Panc1 (cell line): ENCODE data around the gene AUP1. TPM values are rescaled to one million over a fixed set of nuclear protein-coding genes. Genes with fewer than 3 reads are reported as not detected.
A peak's percentile ranks its signal among the peaks of the same experiment; 100 is the strongest.

Experiments used
- ATAC-seq: fragments of 200-7000 bp; cut with Tn5 transposase; 2 replicates; pipeline ENCODE4 v1.9.1; 2020; ENCODE audit warnings: mild to moderate bottlenecking, moderate library complexity
- BruUV-seq: library from RNA; stranded (reverse); fragments of 400-500 nt; replicated peaks from 2 replicates; lab custom pipeline; 2021; lab: Mats Ljungman, UMichigan
- CTCF ChIA-PET: fragments of 300-600 bp; sonication (Branson Sonifier 250); formaldehyde crosslinking; loops from one replicate; lab custom pipeline; 2022; ENCODE audit warnings: antibody characterized with exemption; lab: Charles Lee
- POLR2A ChIA-PET: fragments of 300-600 bp; sonication (Branson Sonifier 250); formaldehyde crosslinking; loops from one replicate; lab custom pipeline; 2022; ENCODE audit warnings: antibody characterized with exemption; lab: Charles Lee
- DNase-seq: peaks from one replicate; pipeline ENCODE4 v3.0.0-alpha.2; 2010; ENCODE audit warnings: low read depth, low spot score
- H3K27ac ChIP-seq: 2 replicates; pipeline ENCODE4 v1.5.1; 2011; ENCODE audit warnings: mild to moderate bottlenecking, low read length, inconsistent platforms
- H3K27me3 ChIP-seq: fragments of 200-500 bp; sonication (Bioruptor generic); 2 replicates; pipeline ENCODE4 v1.6.0; 2014; ENCODE audit warnings: low read length, inconsistent platforms; ENCODE audit not compliant: control insufficient read depth, insufficient read depth
- H3K36me3 ChIP-seq: fragments of 200-500 bp; sonication (Bioruptor generic); 2 replicates; pipeline ENCODE4 v1.5.1; 2014; ENCODE audit warnings: inconsistent platforms, mild to moderate bottlenecking, low read length, moderate library complexity; ENCODE audit not compliant: control insufficient read depth, insufficient read depth
- H3K4me1 ChIP-seq: 2 replicates; pipeline ENCODE4 v1.5.1; 2011; ENCODE audit warnings: inconsistent platforms, mild to moderate bottlenecking, low read length, moderate library complexity; ENCODE audit not compliant: control insufficient read depth, insufficient read depth
- H3K4me3 ChIP-seq, 2 experiments: 2 replicates each; pipeline ENCODE4 v1.5.1; 2011 to 2012; ENCODE audit warnings: low read depth in 2 of 2, low read length in 2 of 2, mild to moderate bottlenecking in 2 of 2, inconsistent platforms in 1 of 2, moderate library complexity in 1 of 2
- H3K9me3 ChIP-seq: fragments of 200-500 bp; sonication (Bioruptor generic); 2 replicates; pipeline ENCODE4 v1.5.1; 2014; ENCODE audit warnings: low read depth, mild to moderate bottlenecking, inconsistent platforms, low read length, moderate library complexity; ENCODE audit not compliant: control insufficient read depth, insufficient read depth
- POLR2AphosphoS5 ChIP-seq: IDR thresholded peaks from 2 replicates; pipeline ENCODE4 v1.6.1; 2012; ENCODE audit warnings: mild to moderate bottlenecking, low read depth, low read length, moderate library complexity
- SIN3A ChIP-seq: IDR thresholded peaks from 2 replicates; pipeline ENCODE4 v1.6.1; 2012; ENCODE audit warnings: low read depth, mild to moderate bottlenecking, low read length, moderate library complexity, borderline replicate concordance; ENCODE audit not compliant: insufficient read depth
- TCF7L2 ChIP-seq: IDR thresholded peaks from 2 replicates; pipeline ENCODE4 v1.6.1; 2011; ENCODE audit warnings: mild to moderate bottlenecking, low read depth, low read length, inconsistent platforms
- in situ Hi-C: cut with HindIII; loops from 2 replicates; pipeline ENCODE4 v1.10.0; 2016; ENCODE audit warnings: low sequenced_read_pairs, low pct_unique_long_range_greater_than_20kb
- intact Hi-C: fragments of 100-400 bp; cut with micrococcal nuclease; formaldehyde crosslinking; loops from one replicate; pipeline ENCODE4 v1.10.0; 2022; ENCODE audit not compliant: unreplicated experiment
- total RNA-seq: library from RNA; stranded (reverse); gene quantifications from one replicate; pipeline ENCODE4 v1.2.1, GENCODE V29; 2021; ENCODE audit not compliant: unreplicated experiment
- TF ChIP-seq, protein P1 (sequence below), 2 experiments: IDR thresholded peaks; 2 replicates each; pipeline ENCODE4 v1.6.1; 2011 to 2012; ENCODE audit warnings: low read depth in 2 of 2, control low read depth in 1 of 2, low read length in 1 of 2, mild to moderate bottlenecking in 1 of 2, moderate library complexity in 1 of 2; ENCODE audit not compliant: insufficient read depth in 1 of 2
- TF ChIP-seq, protein P2 (sequence below): fragments of 450-650 bp; IDR thresholded peaks from 2 replicates; pipeline ENCODE4 v1.5.1; 2017; ENCODE audit warnings: mild to moderate bottlenecking

Gene AUP1
- total RNA-seq, 1 experiment from 2014 or later, result 142 TPM

DNA sequence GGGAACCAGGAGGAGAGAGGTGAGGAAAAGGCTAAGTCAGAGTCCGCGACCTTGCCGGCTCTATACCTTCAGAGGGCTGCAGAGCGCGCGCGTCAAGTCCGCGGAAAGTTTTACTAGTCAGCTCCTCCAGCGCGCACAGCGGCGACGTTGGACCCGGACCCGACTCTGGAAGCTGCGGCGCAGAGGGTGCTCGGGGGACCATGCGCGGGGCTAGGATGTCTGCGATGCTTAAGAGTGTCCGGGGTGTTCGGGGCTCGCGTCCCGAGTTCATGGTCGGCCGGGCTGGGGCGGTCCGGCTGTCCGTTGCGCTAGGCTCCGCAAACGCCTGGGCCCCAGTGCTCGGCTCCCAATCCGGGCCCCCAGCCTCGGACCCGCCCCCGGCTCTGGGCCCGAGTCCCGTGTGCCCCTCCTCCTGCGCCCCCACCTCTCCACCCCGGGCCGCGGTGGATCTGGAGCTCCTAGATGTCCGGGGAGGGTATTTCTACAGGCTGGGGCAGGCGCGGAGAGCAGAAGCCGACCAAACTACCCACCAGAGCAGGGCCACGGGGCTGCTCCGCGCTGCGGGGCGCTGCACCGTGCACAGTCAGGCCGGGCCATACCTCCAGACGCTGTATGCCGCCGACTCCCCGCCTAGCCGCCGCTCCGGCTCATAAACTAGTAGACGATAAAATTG is 30.1 kb downstream of the AUP1 start, which contains the start of gene LBX2:
LBX2 (minus strand) TSS at position 337 of the 673 bp plus-strand sequence; CDS start at position 271, 66 bp downstream.
- Histone ChIP-seq H3K9me3 (no peaks in the 10 kb centered on the region), H3K4me3 (peak within 1 kb of the TSS; percentile 43 to 65), H3K4me1 (peaks cover 39% of the 10 kb centered on the region), H3K27me3 (no peaks in the 10 kb centered on the region), H3K27ac (peak within 1 kb of the TSS; percentile 81), H3K36me3 (no peaks in the 10 kb centered on the region)
- DNase-seq (no peak), ATAC-seq (peak; percentile 44)
- TF ChIP-seq, protein P1, sequence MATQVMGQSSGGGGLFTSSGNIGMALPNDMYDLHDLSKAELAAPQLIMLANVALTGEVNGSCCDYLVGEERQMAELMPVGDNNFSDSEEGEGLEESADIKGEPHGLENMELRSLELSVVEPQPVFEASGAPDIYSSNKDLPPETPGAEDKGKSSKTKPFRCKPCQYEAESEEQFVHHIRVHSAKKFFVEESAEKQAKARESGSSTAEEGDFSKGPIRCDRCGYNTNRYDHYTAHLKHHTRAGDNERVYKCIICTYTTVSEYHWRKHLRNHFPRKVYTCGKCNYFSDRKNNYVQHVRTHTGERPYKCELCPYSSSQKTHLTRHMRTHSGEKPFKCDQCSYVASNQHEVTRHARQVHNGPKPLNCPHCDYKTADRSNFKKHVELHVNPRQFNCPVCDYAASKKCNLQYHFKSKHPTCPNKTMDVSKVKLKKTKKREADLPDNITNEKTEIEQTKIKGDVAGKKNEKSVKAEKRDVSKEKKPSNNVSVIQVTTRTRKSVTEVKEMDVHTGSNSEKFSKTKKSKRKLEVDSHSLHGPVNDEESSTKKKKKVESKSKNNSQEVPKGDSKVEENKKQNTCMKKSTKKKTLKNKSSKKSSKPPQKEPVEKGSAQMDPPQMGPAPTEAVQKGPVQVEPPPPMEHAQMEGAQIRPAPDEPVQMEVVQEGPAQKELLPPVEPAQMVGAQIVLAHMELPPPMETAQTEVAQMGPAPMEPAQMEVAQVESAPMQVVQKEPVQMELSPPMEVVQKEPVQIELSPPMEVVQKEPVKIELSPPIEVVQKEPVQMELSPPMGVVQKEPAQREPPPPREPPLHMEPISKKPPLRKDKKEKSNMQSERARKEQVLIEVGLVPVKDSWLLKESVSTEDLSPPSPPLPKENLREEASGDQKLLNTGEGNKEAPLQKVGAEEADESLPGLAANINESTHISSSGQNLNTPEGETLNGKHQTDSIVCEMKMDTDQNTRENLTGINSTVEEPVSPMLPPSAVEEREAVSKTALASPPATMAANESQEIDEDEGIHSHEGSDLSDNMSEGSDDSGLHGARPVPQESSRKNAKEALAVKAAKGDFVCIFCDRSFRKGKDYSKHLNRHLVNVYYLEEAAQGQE (IDR thresholded peaks at IDR 0.05; ENCODE audit: insufficient read depth in 1 of 2, low read depth in 2 of 2, low read length in 1 of 2), result no peak
- TF ChIP-seq TCF7L2 (no peak), SIN3A (no peak), POLR2AphosphoS5 (no peak; the same call in 1 of the 2 replicates)
- TF ChIP-seq, protein P2, sequence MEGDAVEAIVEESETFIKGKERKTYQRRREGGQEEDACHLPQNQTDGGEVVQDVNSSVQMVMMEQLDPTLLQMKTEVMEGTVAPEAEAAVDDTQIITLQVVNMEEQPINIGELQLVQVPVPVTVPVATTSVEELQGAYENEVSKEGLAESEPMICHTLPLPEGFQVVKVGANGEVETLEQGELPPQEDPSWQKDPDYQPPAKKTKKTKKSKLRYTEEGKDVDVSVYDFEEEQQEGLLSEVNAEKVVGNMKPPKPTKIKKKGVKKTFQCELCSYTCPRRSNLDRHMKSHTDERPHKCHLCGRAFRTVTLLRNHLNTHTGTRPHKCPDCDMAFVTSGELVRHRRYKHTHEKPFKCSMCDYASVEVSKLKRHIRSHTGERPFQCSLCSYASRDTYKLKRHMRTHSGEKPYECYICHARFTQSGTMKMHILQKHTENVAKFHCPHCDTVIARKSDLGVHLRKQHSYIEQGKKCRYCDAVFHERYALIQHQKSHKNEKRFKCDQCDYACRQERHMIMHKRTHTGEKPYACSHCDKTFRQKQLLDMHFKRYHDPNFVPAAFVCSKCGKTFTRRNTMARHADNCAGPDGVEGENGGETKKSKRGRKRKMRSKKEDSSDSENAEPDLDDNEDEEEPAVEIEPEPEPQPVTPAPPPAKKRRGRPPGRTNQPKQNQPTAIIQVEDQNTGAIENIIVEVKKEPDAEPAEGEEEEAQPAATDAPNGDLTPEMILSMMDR, result no peak
- CTCF ChIA-PET, result interaction anchor here (0.6 kb wide), 1 partner anchor 48 kb away, joined by 3 read pairs; no protein-coding TSS in a partner anchor
- in situ Hi-C loops, result no loop called here
- intact Hi-C loops, result no loop called here
- POLR2A ChIA-PET, result no interaction called here
- BruUV-seq, result no TSS peak

DNA sequence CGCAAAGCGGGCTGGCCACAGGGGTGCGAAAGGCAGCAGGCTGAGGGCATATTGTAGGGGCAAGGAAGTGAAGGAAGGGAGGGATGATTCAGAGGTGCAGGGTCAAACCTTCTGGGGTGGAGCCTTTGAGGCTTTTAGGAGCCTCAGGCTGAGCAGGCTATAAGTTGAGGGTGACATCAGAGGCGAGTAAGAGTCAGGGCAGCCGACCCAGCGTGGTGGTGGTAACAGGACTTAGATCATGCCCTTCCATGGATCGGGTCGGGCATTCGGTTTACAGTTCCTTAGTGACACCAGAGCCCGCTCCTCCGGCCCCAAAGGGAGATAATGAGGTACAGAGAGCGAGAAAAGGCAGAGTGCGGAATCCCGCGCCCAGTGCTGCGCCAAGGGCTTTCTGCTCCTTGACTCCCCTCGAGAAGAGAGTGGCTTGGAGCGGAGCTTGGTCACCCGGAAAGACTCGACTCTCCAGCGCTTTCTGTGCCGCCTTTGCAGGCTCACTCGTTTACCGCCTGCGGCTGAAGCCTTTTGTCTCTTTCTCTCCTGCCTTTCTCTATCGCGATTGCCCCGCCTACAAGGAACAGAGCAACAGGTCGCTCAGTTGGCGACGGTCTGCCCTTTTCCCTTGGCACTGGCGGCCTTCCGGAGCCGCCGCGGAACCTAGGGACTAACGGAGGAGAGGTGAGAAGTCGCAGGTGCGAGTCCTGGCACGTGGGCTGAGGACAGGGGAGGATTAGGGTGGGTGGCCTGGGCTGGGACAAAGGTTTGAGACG is 30.8 kb downstream of the AUP1 start:
- intact Hi-C loops, result no loop called here
- no peaks in the 10 kb centered on the region for H3K9me3 ChIP-seq
- no peaks in the 10 kb centered on the region for H3K27me3 ChIP-seq
- CTCF ChIA-PET, result no interaction called here
- no TSS peak for BruUV-seq
- peaks cover 34% of the 10 kb centered on the region for H3K4me1 ChIP-seq
- DNase-seq (no peak), ATAC-seq (peak; percentile 17)
- POLR2A ChIA-PET, result no interaction called here
- H3K36me3 ChIP-seq, result no peaks in the 10 kb centered on the region
- peak overlapping the region; percentile 81 for H3K27ac ChIP-seq
- TF ChIP-seq POLR2AphosphoS5 (no peak; the same call in none of the 2 replicates), TCF7L2 (no peak), SIN3A (no peak; the same call in 1 of the 2 replicates)
- TF ChIP-seq, protein P2, result no peak
- TF ChIP-seq, protein P1 (IDR thresholded peaks at IDR 0.05; ENCODE audit: insufficient read depth in 1 of 2, low read depth in 2 of 2, low read length in 1 of 2), result no peak
- in situ Hi-C loops, result no loop called here
- H3K4me3 ChIP-seq, result peak overlapping the region; percentile 43 to 65
